ENCODE data around the gene IFNG.

DNA sequence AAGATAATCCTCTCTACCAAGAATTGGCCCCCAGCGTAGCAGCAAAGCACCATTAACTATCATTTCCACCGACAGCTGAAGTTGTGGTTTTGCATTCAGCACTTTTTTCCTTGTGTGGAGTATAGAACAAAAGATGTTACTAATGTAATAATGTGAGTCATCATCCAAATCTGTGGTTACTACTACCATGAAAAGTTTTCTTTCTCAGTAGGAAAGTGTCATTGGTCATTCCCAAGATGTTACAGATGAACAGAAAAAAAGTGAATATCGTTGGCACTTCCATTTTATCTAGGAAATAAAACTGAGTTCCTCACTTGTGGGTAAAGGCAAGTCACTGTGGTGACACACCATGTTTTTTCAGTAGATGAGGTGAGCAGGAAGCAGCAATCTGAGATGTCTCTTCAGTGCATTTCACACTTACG lies 30.3 kb upstream of the IFNG start:
- no peak for TF ChIP-seq FOXK2 (IDR thresholded peaks at IDR 0.05)
- TF ChIP-seq POLR2AphosphoS5 (IDR thresholded peaks at IDR 0.05; ENCODE audit: low read length): no peak
- TF ChIP-seq, protein P1, sequence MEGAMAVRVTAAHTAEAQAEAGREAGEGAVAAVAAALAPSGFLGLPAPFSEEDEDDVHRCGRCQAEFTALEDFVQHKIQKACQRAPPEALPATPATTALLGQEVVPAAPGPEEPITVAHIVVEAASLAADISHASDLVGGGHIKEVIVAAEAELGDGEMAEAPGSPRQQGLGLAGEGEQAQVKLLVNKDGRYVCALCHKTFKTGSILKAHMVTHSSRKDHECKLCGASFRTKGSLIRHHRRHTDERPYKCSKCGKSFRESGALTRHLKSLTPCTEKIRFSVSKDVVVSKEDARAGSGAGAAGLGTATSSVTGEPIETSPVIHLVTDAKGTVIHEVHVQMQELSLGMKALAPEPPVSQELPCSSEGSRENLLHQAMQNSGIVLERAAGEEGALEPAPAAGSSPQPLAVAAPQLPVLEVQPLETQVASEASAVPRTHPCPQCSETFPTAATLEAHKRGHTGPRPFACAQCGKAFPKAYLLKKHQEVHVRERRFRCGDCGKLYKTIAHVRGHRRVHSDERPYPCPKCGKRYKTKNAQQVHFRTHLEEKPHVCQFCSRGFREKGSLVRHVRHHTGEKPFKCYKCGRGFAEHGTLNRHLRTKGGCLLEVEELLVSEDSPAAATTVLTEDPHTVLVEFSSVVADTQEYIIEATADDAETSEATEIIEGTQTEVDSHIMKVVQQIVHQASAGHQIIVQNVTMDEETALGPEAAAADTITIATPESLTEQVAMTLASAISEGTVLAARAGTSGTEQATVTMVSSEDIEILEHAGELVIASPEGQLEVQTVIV (IDR thresholded peaks at IDR 0.05; ENCODE audit: borderline replicate concordance, partially characterized antibody): no peak
- TF ChIP-seq, protein P2, sequence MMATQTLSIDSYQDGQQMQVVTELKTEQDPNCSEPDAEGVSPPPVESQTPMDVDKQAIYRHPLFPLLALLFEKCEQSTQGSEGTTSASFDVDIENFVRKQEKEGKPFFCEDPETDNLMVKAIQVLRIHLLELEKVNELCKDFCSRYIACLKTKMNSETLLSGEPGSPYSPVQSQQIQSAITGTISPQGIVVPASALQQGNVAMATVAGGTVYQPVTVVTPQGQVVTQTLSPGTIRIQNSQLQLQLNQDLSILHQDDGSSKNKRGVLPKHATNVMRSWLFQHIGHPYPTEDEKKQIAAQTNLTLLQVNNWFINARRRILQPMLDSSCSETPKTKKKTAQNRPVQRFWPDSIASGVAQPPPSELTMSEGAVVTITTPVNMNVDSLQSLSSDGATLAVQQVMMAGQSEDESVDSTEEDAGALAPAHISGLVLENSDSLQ (IDR thresholded peaks at IDR 0.05): no peak
- TF ChIP-seq, protein P3, sequence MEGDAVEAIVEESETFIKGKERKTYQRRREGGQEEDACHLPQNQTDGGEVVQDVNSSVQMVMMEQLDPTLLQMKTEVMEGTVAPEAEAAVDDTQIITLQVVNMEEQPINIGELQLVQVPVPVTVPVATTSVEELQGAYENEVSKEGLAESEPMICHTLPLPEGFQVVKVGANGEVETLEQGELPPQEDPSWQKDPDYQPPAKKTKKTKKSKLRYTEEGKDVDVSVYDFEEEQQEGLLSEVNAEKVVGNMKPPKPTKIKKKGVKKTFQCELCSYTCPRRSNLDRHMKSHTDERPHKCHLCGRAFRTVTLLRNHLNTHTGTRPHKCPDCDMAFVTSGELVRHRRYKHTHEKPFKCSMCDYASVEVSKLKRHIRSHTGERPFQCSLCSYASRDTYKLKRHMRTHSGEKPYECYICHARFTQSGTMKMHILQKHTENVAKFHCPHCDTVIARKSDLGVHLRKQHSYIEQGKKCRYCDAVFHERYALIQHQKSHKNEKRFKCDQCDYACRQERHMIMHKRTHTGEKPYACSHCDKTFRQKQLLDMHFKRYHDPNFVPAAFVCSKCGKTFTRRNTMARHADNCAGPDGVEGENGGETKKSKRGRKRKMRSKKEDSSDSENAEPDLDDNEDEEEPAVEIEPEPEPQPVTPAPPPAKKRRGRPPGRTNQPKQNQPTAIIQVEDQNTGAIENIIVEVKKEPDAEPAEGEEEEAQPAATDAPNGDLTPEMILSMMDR (IDR thresholded peaks at IDR 0.05 in 2 of 3, conservative IDR thresholded peaks at IDR 0.05 in 1 of 3; ENCODE audit: control insufficient read depth in 2 of 3, extremely low read depth in 1 of 3, insufficient read depth in 1 of 3, low read depth in 3 of 3, low read length in 3 of 3): no peak
- TF ChIP-seq, protein P4, sequence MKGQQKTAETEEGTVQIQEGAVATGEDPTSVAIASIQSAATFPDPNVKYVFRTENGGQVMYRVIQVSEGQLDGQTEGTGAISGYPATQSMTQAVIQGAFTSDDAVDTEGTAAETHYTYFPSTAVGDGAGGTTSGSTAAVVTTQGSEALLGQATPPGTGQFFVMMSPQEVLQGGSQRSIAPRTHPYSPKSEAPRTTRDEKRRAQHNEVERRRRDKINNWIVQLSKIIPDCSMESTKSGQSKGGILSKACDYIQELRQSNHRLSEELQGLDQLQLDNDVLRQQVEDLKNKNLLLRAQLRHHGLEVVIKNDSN (IDR thresholded peaks at IDR 0.05; ENCODE audit: borderline replicate concordance, extremely low read length, insufficient read depth, low read depth, low read length): no peak
- TF ChIP-seq BCL11A (IDR thresholded peaks at IDR 0.05; ENCODE audit: low read depth, low read length): no peak
